ENCODE measurements around the gene ADTRP.

ADTRP gene, protein sequence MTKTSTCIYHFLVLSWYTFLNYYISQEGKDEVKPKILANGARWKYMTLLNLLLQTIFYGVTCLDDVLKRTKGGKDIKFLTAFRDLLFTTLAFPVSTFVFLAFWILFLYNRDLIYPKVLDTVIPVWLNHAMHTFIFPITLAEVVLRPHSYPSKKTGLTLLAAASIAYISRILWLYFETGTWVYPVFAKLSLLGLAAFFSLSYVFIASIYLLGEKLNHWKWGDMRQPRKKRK

DNA sequence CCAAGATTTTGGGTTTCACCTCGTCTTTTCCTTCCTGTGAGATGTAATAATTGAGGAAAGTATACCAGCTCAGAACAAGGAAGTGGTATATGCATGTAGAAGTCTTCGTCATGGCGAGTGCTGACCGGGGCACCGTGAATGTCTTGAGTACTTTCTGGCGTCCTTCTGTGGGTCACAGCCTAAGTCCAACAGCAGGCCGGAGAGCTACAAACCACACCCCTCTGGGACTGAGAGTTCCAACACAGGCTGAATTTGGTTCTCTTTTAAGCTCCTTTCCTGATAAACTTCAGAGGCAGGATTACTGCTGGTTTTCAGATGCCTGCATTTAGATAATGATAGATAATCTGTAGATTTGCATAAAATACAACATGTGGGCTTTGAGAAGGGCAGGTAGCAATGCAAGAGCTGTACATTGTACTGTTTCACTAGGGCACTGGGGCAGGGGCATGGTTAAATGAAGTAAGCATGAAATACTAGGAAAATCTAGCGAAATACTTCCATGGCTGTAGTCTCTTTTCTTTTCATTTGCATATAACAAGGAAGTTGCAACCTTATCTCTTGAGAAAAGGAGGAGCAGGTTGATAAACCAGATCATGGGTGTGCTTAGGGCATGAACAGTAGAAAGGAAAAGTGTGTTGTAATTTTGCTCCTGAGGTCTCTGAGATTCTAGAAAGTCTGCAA, at the start of gene ADTRP:
Gene ADTRP (minus strand): TSS at position 156 of the 681 bp plus-strand sequence. CDS start 44 bp downstream, at position 112.
- DNase-seq: peak; percentile 35

- no peak for DNase-seq
Observed at GRCh38 chr6:11826779-11827178, 48.2 kb upstream of the ADTRP start.

- no peak for DNase-seq
Observed at GRCh38 chr6:11824986-11825385, 46.4 kb upstream of the ADTRP start.

GRCh38 chr6:11822346-11822745, 43.7 kb upstream of the ADTRP start:
- DNase-seq: no peak

DNA sequence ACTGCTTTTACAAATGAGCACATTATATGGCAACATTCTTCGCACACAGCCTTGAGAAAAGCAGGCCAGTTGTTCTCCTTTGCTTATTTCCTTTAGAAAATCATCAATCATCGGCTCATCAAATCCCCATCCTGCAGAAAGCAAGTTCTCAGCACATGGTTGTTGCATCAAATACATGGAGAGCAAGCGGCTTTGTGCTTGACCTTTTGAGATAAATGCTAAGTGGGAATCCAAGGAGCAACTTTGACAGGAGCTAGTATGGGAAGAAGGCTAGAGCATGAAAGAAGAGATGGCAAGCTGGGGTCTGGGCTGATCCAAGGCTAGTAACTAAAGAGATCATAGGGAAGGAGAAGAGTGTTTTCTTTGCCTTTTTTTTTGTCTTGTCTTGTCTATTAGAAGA, 43.2 kb upstream of the ADTRP start:
- no peak for DNase-seq

DNA sequence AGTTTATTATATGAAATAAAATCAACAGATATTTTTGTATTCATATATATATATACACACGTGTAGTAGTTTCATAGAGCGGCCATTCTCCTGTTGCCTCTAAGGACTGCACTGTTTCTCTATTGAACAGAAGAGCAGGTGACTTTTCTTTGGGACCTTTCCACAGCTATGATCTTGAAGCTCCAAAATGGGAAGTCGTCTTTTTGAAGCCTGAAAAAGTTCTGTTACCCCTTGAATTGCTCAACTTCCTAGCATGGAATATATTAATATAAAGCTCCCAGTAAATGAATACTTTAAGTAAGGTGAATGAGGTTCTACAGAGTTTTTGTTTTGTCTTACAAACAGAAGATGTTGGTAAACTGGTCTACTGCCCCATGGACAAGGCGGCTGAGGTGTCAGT, 42.2 kb upstream of the ADTRP start:
- no peak for DNase-seq

- DNase-seq: no peak
Observed at GRCh38 chr6:11819486-11819885, 40.9 kb upstream of the ADTRP start.

GRCh38 chr6:11815231-11815630, 36.6 kb upstream of the ADTRP start:
- no peak for DNase-seq

- no peak for DNase-seq
Observed at GRCh38 chr6:11814819-11815218, 36.2 kb upstream of the ADTRP start.

- peak; percentile 11 for DNase-seq
Observed at GRCh38 chr6:11814106-11814505, 35.5 kb upstream of the ADTRP start.

DNA sequence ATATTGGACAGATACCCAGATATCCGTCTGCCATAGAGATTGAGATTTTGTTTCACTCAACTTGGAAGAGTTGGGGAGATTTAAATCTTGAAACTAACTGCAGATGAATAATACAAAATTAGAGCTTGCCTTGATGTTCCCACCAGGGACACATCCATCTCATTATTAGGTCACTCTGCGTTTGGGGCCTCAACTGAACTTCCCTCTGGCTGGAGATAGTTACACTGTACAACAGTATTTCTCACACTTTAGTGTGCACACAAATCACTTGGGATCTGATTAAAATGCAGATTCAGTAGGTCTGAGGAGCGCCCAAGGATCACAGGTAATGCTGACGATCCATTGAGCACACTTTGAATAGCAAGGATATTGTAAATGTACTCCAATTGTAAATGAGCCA, 35.0 kb upstream of the ADTRP start:
- DNase-seq: no peak

DNA sequence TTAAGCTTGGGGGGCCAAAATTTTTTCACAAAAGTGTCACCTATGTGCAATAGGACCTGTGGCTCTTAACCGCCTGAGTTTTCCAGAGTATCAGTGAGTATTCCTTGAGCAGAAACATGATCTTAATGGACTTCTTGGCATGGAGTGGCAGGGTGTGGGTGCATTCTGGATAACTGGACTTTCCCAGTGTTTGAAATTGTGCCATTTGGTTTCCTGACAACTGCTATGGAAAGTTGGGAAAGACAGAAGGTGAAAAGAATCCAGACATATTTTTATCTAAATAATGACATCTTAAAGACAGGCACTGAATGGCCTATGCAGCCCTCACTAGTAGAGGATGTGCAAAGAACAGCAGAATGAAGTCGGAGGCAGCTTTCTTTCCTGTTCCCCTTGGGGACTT, 34.3 kb upstream of the ADTRP start:
- DNase-seq: no peak

DNA sequence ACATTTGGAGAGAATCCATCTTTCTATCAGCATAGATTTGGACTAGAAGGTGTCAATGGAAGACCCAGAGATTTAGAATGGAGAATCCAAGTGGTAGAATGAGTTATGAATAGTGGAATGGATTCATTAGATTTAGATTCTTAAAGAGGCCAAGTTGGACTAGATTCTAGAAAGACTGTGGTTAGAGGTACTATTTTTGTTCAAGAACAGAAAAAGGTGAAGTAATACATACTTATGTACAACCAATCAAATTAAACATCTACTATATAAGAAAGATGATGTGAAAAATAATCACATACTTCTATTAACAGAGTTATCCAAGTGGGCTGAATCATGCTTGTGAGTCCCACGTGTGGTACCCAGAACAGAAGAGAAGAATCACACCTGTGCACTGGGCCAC, 33.8 kb upstream of the ADTRP start:
- DNase-seq: no peak

DNA sequence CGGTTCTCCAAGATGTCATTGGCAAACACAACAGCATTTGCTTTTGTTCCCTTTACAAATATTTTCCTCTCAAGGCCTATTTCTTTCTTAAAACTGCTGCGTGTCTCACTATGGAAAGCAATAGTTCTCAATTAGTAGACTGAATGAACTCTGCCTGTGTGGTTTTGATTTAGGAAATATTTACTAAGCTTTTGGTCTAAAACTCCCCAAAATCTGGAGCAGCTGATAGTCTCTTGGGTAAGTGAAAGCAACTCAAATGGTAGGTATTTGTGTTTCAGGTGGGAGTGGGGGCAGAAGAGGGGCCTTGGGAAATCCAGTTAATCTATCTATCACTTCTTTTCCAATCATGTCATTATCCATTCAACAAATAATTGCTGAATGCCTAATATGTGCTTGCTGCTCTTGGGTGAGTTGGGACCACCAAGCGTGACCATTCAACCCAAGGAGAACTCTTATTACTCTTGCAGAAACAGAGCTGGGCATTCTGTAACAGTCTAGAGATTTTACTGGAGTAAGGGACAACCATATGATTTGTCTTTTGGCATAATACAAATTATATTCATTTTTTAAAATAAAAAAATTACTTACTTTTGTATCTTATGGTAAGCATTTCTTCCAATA, 33.2 kb upstream of the ADTRP start:
- no peak for DNase-seq

DNA sequence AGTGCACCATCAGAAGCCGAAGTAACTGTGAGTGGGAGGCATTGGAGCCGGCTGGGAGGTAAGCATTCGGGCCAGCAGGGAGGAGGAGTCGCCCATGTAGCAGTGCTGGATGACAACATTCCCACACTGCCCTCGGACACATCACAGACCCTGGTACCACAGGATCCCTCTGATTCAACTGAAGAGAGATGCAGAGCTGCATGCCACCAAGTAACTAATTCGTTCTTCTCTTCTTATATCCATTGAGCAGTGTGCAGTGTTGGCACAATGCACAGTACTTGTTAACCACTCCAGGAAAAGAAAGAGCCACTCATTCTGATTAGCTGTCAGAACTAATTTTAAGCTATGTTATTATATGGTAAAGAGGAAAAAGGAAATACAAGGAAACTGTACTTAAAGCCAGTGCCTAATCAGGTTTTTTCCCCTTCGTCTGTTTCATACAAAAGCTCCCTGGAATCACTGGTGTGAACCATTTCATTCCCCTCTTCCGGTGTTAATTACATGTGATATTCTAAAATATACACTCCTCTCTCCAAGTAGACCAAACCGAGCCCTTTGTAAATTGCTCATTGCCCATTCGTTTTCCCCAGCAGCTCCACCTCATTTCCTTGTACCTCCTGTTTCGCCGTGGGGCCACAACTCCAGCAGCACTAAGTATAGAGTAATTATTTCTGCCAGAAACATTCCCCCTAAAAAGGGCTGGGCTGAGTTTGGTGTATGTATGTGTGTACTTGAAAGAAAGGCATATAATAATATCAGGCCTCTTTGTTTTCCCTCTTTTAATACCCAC, 32.4 kb upstream of the ADTRP start:
- DNase-seq: no peak

GRCh38 chr6:11810039-11810541, 31.5 kb upstream of the ADTRP start:
- no peak for DNase-seq

- DNase-seq: no peak
Observed at GRCh38 chr6:11808054-11808453, 29.5 kb upstream of the ADTRP start.

- peak; percentile 50 for DNase-seq
Observed at GRCh38 chr6:11806561-11807317, 28.1 kb upstream of the ADTRP start.

DNA sequence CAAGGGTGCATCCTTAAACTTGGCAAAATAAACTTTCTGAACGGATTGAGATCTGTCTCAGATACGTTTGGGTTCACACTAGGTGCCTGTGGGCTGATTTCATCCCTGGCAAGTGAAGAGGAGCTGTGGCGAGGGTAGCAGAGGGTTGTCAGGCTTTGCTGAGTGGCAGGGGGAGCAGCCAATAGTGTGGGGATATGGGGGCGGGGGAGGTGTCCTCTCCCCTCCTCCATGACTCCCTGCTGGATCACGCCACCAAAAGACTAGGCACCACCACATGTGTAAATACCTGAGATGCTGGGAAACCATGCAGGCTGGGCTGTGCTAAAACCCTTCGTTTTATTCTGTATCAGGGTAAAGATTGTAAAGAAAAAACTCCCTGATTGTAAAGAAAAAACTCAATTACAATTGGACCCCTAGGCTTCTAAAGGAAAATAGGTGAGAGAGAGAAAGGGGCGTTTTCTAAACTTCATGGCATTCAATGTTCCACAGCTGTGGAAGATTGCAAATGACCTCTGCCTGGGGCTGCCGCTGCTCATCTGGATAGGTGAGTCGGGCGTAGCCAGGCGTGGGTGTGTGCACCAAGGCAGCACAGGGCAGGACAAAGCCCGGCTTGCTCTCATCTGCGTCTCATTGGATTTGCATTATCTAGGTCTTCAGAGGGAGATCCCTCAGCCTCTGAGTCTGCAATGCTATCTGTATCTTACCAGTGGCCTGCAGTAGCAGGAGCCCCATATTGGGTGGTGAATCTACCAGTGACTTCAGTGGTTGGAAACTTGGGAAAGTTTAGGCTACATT, 26.9 kb upstream of the ADTRP start:
- DNase-seq: no peak

- DNase-seq: no peak
Observed at GRCh38 chr6:11804701-11805100, 26.1 kb upstream of the ADTRP start.

- DNase-seq: no peak
Observed at GRCh38 chr6:11804135-11804534, 25.5 kb upstream of the ADTRP start.

GRCh38 chr6:11803591-11803971, 25.0 kb upstream of the ADTRP start:
- no peak for DNase-seq
